H9 (cell line): ENCODE results near the gene AKT1S1. TPM values are rescaled to one million over a fixed set of nuclear protein-coding genes. Genes with fewer than 3 reads are reported as not detected.

ENCODE experiments used
- DNase-seq: peaks from one replicate; pipeline ENCODE4 v3.0.0-alpha.2; 2017
- H2AFZ ChIP-seq: one replicate; pipeline ENCODE4 v1.6.1; 2013; ENCODE audit warnings: mild to moderate bottlenecking, low read length, control low read depth, moderate library complexity
- H2AK5ac ChIP-seq: 2 replicates; pipeline ENCODE4 v1.6.1; 2013; ENCODE audit warnings: low read length, control low read depth, mixed read lengths; ENCODE audit not compliant: insufficient read length
- H2BK120ac ChIP-seq: one replicate; pipeline ENCODE4 v1.6.1; 2013; ENCODE audit warnings: low read depth, mild to moderate bottlenecking, low read length, control low read depth, inconsistent platforms; ENCODE audit not compliant: poor library complexity, severe bottlenecking
- H2BK12ac ChIP-seq: 2 replicates; pipeline ENCODE4 v1.6.1; 2013; ENCODE audit warnings: low read length, control low read depth, mixed read lengths, low read depth; ENCODE audit not compliant: insufficient read length
- H2BK15ac ChIP-seq: 2 replicates; pipeline ENCODE4 v1.6.1; 2013; ENCODE audit warnings: low read depth, low read length, control low read depth
- H2BK20ac ChIP-seq: one replicate; pipeline ENCODE4 v1.6.1; 2013; ENCODE audit warnings: low read depth, mild to moderate bottlenecking, low read length, control low read depth, inconsistent platforms; ENCODE audit not compliant: poor library complexity, severe bottlenecking
- H2BK5ac ChIP-seq: 2 replicates; pipeline ENCODE4 v1.6.1; 2013; ENCODE audit warnings: low read length, control low read depth, mixed read lengths; ENCODE audit not compliant: insufficient read length
- H3K14ac ChIP-seq: 2 replicates; pipeline ENCODE4 v1.6.1; 2013; ENCODE audit warnings: low read length, control low read depth; ENCODE audit not compliant: insufficient read depth
- H3K18ac ChIP-seq: 2 replicates; pipeline ENCODE4 v1.6.1; 2013; ENCODE audit warnings: low read depth, mild to moderate bottlenecking, mixed read lengths, low read length, control low read depth; ENCODE audit not compliant: insufficient read length
- H3K23ac ChIP-seq: 2 replicates; pipeline ENCODE4 v1.6.1; 2013; ENCODE audit warnings: low read length, control low read depth, mixed read lengths, low read depth; ENCODE audit not compliant: insufficient read length
- H3K23me2 ChIP-seq: 2 replicates; pipeline ENCODE4 v1.6.1; 2013; ENCODE audit warnings: low read depth, mild to moderate bottlenecking, mixed read lengths, low read length, control low read depth; ENCODE audit not compliant: insufficient read length, poor library complexity, severe bottlenecking
- H3K27ac ChIP-seq: 2 replicates; pipeline ENCODE4 v1.5.1; 2013; ENCODE audit warnings: low read length, control low read depth, mixed read lengths, low read depth; ENCODE audit not compliant: insufficient read length
- H3K27me3 ChIP-seq: 2 replicates; pipeline ENCODE4 v1.6.1; 2013; ENCODE audit warnings: low read length, control low read depth, inconsistent platforms; ENCODE audit not compliant: insufficient read depth
- H3K4ac ChIP-seq: 2 replicates; pipeline ENCODE4 v1.6.1; 2013; ENCODE audit warnings: low read depth, mild to moderate bottlenecking, control low read depth, inconsistent platforms, low read length, moderate library complexity
- H3K4me1 ChIP-seq: 2 replicates; pipeline ENCODE4 v1.6.1; 2013; ENCODE audit warnings: low read length, control low read depth, inconsistent platforms; ENCODE audit not compliant: insufficient read depth
- H3K4me2 ChIP-seq: 2 replicates; pipeline ENCODE4 v1.6.1; 2013; ENCODE audit warnings: low read length, control low read depth, mixed read lengths; ENCODE audit not compliant: insufficient read length, insufficient read depth
- H3K56ac ChIP-seq: 2 replicates; pipeline ENCODE4 v1.6.1; 2013; ENCODE audit warnings: low read depth, mild to moderate bottlenecking, mixed read lengths, low read length, control low read depth; ENCODE audit not compliant: insufficient read length
- H3K79me1 ChIP-seq: 2 replicates; pipeline ENCODE4 v1.6.1; 2013; ENCODE audit warnings: low read depth, mild to moderate bottlenecking, moderate library complexity, low read length, control low read depth, inconsistent platforms; ENCODE audit not compliant: insufficient read depth, poor library complexity, severe bottlenecking
- H3K79me2 ChIP-seq: 2 replicates; pipeline ENCODE4 v1.6.1; 2013; ENCODE audit warnings: low read length, control low read depth, inconsistent platforms; ENCODE audit not compliant: insufficient read depth
- H3K9ac ChIP-seq: 2 replicates; pipeline ENCODE4 v1.6.1; 2013; ENCODE audit warnings: low read length, control low read depth, mixed read lengths; ENCODE audit not compliant: insufficient read length; ENCODE audit errors: extremely low read depth
- H3K9me3 ChIP-seq: one replicate; pipeline ENCODE4 v1.6.1; 2013; ENCODE audit warnings: low read depth, low read length, inconsistent platforms; ENCODE audit not compliant: control insufficient read depth
- H3T11ph ChIP-seq: one replicate; pipeline ENCODE4 v1.6.1; 2013; ENCODE audit warnings: mild to moderate bottlenecking, low read length, control low read depth, inconsistent platforms
- H4K20me1 ChIP-seq: one replicate; pipeline ENCODE4 v1.6.1; 2013; ENCODE audit not compliant: control insufficient read depth, insufficient read length, insufficient read depth
- H4K5ac ChIP-seq: 2 replicates; pipeline ENCODE4 v1.6.1; 2013; ENCODE audit warnings: low read depth, mild to moderate bottlenecking, mixed read lengths, low read length, control low read depth; ENCODE audit not compliant: insufficient read length
- H4K8ac ChIP-seq: replicated peaks from 2 replicates; pipeline ENCODE4 v1.6.1; 2013; ENCODE audit warnings: low read length, control low read depth, mixed read lengths, low read depth; ENCODE audit not compliant: insufficient read length
- H4K91ac ChIP-seq: 2 replicates; pipeline ENCODE4 v1.6.1; 2013; ENCODE audit warnings: low read depth, mild to moderate bottlenecking, moderate library complexity, mixed read lengths, low read length, control low read depth; ENCODE audit not compliant: insufficient read length
- H3K27ac Mint-ChIP-seq, 3 experiments: 2 replicates in 2 of 3; 3 replicates in 1 of 3; pipeline ENCODE4 v1.8.0; 2020 to 2021; ENCODE audit warnings: mixed read lengths in 3 of 3, mild to moderate bottlenecking in 1 of 3, moderate library complexity in 1 of 3
- H3K27me3 Mint-ChIP-seq: 2 replicates; pipeline ENCODE4 v1.8.0; 2021; ENCODE audit warnings: low read depth, mild to moderate bottlenecking, moderate library complexity, mixed read lengths
- H3K36me3 Mint-ChIP-seq, 3 experiments: 2 replicates in 2 of 3; 3 replicates in 1 of 3; pipeline ENCODE4 v1.8.0; 2020 to 2021; ENCODE audit warnings: low read depth in 3 of 3, mixed read lengths in 3 of 3; ENCODE audit not compliant: insufficient read depth in 1 of 3
- H3K4me1 Mint-ChIP-seq, 2 experiments: 2 replicates each; pipeline ENCODE4 v1.8.0; 2020; ENCODE audit warnings: mixed read lengths in 2 of 2
- H3K4me3 Mint-ChIP-seq, 2 experiments: 2 replicates in 1 of 2; 3 replicates in 1 of 2; pipeline ENCODE4 v1.8.0; 2020 to 2021; ENCODE audit warnings: mild to moderate bottlenecking in 2 of 2, mixed read lengths in 2 of 2, moderate library complexity in 1 of 2
- H3K9me3 Mint-ChIP-seq, 2 experiments: 2 replicates in 1 of 2; 3 replicates in 1 of 2; pipeline ENCODE4 v1.8.0; 2020; ENCODE audit warnings: mild to moderate bottlenecking in 2 of 2, mixed read lengths in 2 of 2, moderate library complexity in 1 of 2
- CTCF ChIP-seq: fragments of 200-600 bp; sonication (generic); conservative IDR thresholded peaks from 3 replicates; pipeline ENCODE4 v1.8.0; 2021; ENCODE audit warnings: antibody characterized with exemption, mild to moderate bottlenecking
- WGBS: extraction: QIAGEN DNeasy Blood & Tissue Kit; methylation state at CpG from one replicate; pipeline ENCODE4 v1.1.7; 2013; ENCODE audit warnings: missing lambda C conversion rate, low lambda C conversion rate, mixed read lengths; ENCODE audit not compliant: insufficient read length; ENCODE audit errors: extremely low coverage; 5-methylcytosine and 5-hydroxymethylcytosine counted together
- total RNA-seq: library from RNA; stranded (reverse); gene quantifications from 2 replicates; pipeline ENCODE4 v1.2.1, GENCODE V29; 2021

Gene AKT1S1
- total RNA-seq, 1 experiment from 2014 or later, result 43.5 TPM

- H3K4ac ChIP-seq, result no peak overlapping the region
- H3K79me1 ChIP-seq, result no peaks in the 10 kb centered on the region
- H4K20me1 ChIP-seq, result peaks cover 5% of the 10 kb centered on the region
- no peak overlapping the region for H3K9ac ChIP-seq
- H3K27me3 ChIP-seq, result no peaks in the 10 kb centered on the region
- no peaks in the 10 kb centered on the region for H3K4me1 ChIP-seq
- no peak overlapping the region for H2BK15ac ChIP-seq
- H3K79me2 ChIP-seq, result no peaks in the 10 kb centered on the region
- Mint-ChIP-seq H3K27ac (no peak overlapping the region), H3K4me1 (peaks cover 11 to 34% of the 10 kb centered on the region in 2 experiments), H3K27me3 (peaks cover 53% of the 10 kb centered on the region), H3K36me3 (no peaks in the 10 kb centered on the region; a peak in 1 of 7 replicates), H3K9me3 (no peaks in the 10 kb centered on the region), H3K4me3 (no peak overlapping the region)
- no peak overlapping the region for H3K27ac ChIP-seq
- H3K23me2 ChIP-seq, result peaks cover 3% of the 10 kb centered on the region
- no peak overlapping the region for H2AK5ac ChIP-seq
- WGBS, result no CpG with 5 or more reads among the region's 17 CpGs
- H3T11ph ChIP-seq, result no peak overlapping the region
- DNase-seq, result no peak
- no peak for TF ChIP-seq CTCF
- no peak overlapping the region for H3K56ac ChIP-seq
- H2BK20ac ChIP-seq, result no peak overlapping the region
- H3K9me3 ChIP-seq, result no peaks in the 10 kb centered on the region
- H2BK5ac ChIP-seq, result no peak overlapping the region
- no peak overlapping the region for H4K91ac ChIP-seq
- H2AFZ ChIP-seq, result no peak overlapping the region
- no peak overlapping the region for H4K8ac ChIP-seq
- H3K14ac ChIP-seq, result no peak overlapping the region
- H3K23ac ChIP-seq, result no peak overlapping the region
- no peak overlapping the region for H4K5ac ChIP-seq
- no peak overlapping the region for H2BK12ac ChIP-seq
- H3K4me2 ChIP-seq, result no peak overlapping the region
- H2BK120ac ChIP-seq, result no peak overlapping the region
- H3K18ac ChIP-seq, result no peak overlapping the region
Measured at GRCh38 chr19:49894879-49895565, 17.9 kb upstream of the AKT1S1 start.
